ENCODE data around the gene RERE. TPM values are rescaled to one million over a fixed set of nuclear protein-coding genes. Genes with fewer than 3 reads are reported as not detected.

The RERE gene
- total and polyA plus RNA-seq, 7 donors: 38.8 to 308 (median 99.7) TPM

DNA sequence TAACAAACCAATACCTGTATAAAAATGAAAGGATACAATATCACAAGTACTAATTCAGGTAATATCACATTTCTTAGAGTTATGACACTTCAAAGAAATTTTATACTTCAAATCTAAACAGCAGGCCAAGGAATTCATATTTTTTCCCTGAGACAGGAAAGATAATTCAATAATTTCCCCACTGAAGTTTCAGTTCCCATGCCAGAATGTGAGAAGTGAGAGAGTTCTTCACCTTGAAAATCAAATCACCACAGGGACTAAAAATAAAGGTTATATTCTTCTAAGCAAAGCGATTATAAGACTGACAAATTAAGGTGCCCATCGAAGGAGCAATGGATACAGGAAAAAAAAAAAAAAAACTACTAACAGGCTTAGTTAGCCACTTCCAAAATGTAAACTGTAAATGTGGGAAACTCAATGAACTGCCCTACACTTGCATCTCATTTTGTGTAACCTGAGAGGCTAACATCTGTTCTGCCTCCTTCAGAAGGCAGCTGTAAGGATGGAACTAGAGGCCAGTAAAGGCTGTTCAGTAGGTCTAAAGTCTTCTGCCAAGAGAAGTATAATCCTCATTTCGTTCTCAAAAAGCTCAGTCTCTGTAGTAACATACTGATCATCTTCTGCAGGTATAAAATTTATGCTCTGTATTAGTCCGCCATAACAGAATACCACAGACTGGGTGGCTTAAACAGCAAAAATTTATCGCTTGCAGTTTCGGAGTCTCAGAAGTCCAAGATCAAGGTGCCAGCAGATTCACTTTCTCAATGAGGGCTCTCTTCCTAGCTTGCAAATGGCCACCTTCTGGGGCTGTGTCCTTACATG, 127.8 kb downstream of the RERE start:
- Histone ChIP-seq H3K9me3 (no peaks in the 10 kb centered on the region), H3K4me1 (peaks cover 20% of the 10 kb centered on the region), H3K4me3 (no peak overlapping the region), H3K36me3 (ENCODE audit: insufficient read depth in 1 of 2, low read depth in 1 of 2) (no peaks in the 10 kb centered on the region), H3K27ac (no peak overlapping the region), H3K27me3 (ENCODE audit: insufficient read depth in 3 of 3, low read length in 2 of 3) (no peaks in the 10 kb centered on the region)
- TF ChIP-seq CTCF (IDR thresholded peaks at IDR 0.05): no peak
- DNase-seq (no peak), ATAC-seq (no peak)
- intact Hi-C loops (cut with DNase I): no loop called here
- 74 to 75% (median 74%) methylated on average over 6 of the region's 6 CpGs for WGBS, 3 donors

DNA sequence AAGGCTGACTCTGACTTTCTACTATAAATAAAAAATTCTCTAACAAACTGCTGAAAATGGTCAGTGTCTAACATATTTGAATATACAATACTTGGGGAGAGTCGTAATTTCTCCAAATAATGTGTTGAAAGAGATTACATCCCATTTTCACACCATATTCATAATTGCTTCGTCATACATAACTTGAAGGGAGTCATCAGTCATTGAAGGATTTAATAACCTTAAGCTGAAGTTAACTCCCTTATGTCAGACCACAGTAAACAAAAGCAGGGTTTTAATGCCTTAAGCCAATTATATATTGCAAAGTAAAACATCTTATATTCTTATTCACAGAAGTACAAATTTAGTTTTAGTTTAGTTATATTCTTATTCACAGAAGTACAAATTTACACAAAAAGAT, 129.9 kb downstream of the RERE start:
- Histone ChIP-seq H3K27me3 (ENCODE audit: insufficient read depth in 3 of 3, low read length in 2 of 3) (no peaks in the 10 kb centered on the region), H3K27ac (no peak overlapping the region), H3K9me3 (no peaks in the 10 kb centered on the region), H3K36me3 (ENCODE audit: insufficient read depth in 1 of 2, low read depth in 1 of 2) (no peaks in the 10 kb centered on the region), H3K4me3 (no peak overlapping the region), H3K4me1 (peaks cover 24% of the 10 kb centered on the region)
- no peak for DNase-seq
- WGBS, 3 donors: 81 to 86% (median 84%) methylated on average over 2 of the region's 2 CpGs
- no peak for TF ChIP-seq CTCF (IDR thresholded peaks at IDR 0.05)
- intact Hi-C loops (cut with DNase I): no loop called here
- no peak for ATAC-seq

DNA sequence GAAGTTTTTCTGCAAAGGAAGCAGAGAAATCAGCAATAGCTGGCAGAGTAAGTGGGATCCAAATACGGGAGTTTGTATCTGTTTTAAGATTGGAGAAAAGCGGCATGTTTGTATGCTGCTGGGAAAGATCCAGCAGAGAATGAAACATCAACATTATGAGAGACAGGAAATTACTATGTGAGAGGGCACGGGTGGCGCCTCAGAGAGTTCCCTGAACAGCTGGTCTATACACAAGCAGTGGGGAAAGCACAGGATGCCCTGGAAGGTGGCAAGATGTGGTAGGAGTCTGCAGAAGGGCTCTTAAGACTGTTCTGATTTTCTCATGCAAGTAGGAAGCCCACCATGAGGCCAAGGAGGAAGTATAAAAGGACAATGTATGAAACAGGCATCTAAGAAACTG, 130.4 kb downstream of the RERE start:
- H3K27ac ChIP-seq: no peak overlapping the region
- H3K9me3 ChIP-seq: no peaks in the 10 kb centered on the region
- H3K27me3 ChIP-seq (ENCODE audit: insufficient read depth in 3 of 3, low read length in 2 of 3): no peaks in the 10 kb centered on the region
- ATAC-seq (no peak), DNase-seq (no peak)
- intact Hi-C loops (cut with DNase I): no loop called here
- no peak for TF ChIP-seq CTCF (IDR thresholded peaks at IDR 0.05)
- WGBS, 3 donors: 41 to 56% (median 46%) methylated on average over 4 of the region's 4 CpGs
- no peak overlapping the region for H3K4me3 ChIP-seq
- peaks cover 29% of the 10 kb centered on the region for H3K4me1 ChIP-seq
- H3K36me3 ChIP-seq (ENCODE audit: insufficient read depth in 1 of 2, low read depth in 1 of 2): no peaks in the 10 kb centered on the region

- ATAC-seq: no peak
- 83 to 88% (median 87%) methylated on average over 8 of the region's 8 CpGs for WGBS, 3 donors
Measured at GRCh38 chr1:8685463-8685862, 132.0 kb downstream of the RERE start.

More at GRCh38 chr1:8685463-8685862, 132.0 kb downstream of the RERE start:
- TF ChIP-seq CTCF (IDR thresholded peaks at IDR 0.05): no peak
- no peaks in the 10 kb centered on the region for H3K9me3 ChIP-seq
- peaks cover 30% of the 10 kb centered on the region for H3K4me1 ChIP-seq
- intact Hi-C loops (cut with DNase I): no loop called here
- DNase-seq: no peak
- no peaks in the 10 kb centered on the region for H3K36me3 ChIP-seq (ENCODE audit: insufficient read depth in 1 of 2, low read depth in 1 of 2)
- no peaks in the 10 kb centered on the region for H3K27me3 ChIP-seq (ENCODE audit: insufficient read depth in 3 of 3, low read length in 2 of 3)
- no peak overlapping the region for H3K27ac ChIP-seq
- H3K4me3 ChIP-seq: no peak overlapping the region
